ENCODE results near the gene COL4A2.

Gene COL4A2

DNA sequence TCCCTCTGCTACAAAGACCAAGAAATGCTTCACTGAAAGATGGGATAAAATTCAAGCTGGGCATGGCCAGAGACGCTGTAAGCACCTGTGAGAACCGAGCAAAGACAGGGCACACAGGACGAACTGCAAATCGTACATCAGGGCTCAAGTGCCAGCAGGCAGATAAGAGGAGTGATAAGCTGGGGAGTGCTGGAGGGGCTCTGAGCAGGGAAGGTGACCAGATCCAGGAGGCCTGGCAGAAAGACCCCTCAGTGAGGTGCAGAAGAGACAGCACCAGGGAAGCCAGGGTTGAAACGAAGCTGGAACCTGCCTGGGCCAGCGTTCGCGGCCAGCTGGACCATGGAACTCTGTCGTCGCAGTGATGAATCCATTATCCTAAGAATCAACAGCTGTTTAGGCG is 244.2 kb downstream of the COL4A2 start:
- no peak for DNase-seq
- TF ChIP-seq, protein P1, sequence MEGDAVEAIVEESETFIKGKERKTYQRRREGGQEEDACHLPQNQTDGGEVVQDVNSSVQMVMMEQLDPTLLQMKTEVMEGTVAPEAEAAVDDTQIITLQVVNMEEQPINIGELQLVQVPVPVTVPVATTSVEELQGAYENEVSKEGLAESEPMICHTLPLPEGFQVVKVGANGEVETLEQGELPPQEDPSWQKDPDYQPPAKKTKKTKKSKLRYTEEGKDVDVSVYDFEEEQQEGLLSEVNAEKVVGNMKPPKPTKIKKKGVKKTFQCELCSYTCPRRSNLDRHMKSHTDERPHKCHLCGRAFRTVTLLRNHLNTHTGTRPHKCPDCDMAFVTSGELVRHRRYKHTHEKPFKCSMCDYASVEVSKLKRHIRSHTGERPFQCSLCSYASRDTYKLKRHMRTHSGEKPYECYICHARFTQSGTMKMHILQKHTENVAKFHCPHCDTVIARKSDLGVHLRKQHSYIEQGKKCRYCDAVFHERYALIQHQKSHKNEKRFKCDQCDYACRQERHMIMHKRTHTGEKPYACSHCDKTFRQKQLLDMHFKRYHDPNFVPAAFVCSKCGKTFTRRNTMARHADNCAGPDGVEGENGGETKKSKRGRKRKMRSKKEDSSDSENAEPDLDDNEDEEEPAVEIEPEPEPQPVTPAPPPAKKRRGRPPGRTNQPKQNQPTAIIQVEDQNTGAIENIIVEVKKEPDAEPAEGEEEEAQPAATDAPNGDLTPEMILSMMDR (IDR thresholded peaks at IDR 0.05; ENCODE audit: low read depth, low read length, missing control alignments): no peak
- in situ Hi-C loops (cut with HindIII; ENCODE audit: low pct_ligation_motif_present, low sequenced_read_pairs): no loop called here
- Histone ChIP-seq H3K27ac (no peak overlapping the region), H3K4me3 (ENCODE audit: low read depth, low read length) (no peak overlapping the region), H3K36me3 (replicated peaks) (no peaks in the 10 kb centered on the region), H3K27me3 (replicated peaks) (no peaks in the 10 kb centered on the region)

DNA sequence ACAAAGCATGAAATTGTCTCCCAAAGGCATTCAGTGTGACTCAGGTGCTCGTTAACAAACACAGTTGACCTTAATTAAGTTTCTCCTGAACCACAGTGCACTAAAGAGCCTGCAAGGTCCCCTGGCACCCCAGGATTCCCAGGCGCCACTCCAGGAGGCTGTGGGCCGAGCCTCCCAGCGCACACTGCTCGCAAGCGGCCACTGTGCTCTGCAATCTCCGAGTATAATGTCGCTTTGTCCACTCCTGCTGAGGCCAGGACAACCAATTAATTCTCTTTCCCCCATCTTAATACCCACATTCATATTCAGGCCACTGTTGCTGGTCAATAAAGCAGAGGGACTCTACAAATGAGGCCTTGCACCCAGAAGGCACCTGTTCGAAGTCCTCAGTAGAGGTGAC is 245.7 kb downstream of the COL4A2 start:
- Histone ChIP-seq H3K27ac (no peak overlapping the region), H3K27me3 (replicated peaks) (no peaks in the 10 kb centered on the region), H3K36me3 (replicated peaks) (no peaks in the 10 kb centered on the region), H3K4me3 (ENCODE audit: low read depth, low read length) (no peak overlapping the region)
- TF ChIP-seq, protein P1 (IDR thresholded peaks at IDR 0.05; ENCODE audit: low read depth, low read length, missing control alignments): no peak
- DNase-seq: no peak
- in situ Hi-C loops (cut with HindIII; ENCODE audit: low pct_ligation_motif_present, low sequenced_read_pairs): no loop called here

DNA sequence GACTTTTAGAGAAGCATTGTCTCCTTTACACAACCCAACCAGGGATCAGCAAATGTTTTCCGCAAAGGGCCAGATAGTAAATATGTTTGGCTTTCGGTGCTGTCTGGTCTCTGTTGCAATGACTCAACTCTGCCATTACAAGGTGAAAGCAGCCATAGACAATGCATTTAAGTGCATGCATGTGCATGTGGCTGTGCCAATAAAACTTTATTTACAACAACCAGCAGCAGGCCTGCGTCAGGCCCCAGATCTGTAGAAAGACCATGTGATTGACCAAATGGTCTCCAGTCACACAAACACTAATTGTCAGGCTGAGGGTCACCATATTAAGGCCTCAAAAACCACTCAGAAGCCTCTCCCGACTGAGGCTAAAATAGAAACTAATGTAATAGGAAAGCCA is 246.3 kb downstream of the COL4A2 start:
- H3K4me3 ChIP-seq (ENCODE audit: low read depth, low read length): no peak overlapping the region
- H3K27me3 ChIP-seq (replicated peaks): no peaks in the 10 kb centered on the region
- no peaks in the 10 kb centered on the region for H3K36me3 ChIP-seq (replicated peaks)
- TF ChIP-seq, protein P1 (IDR thresholded peaks at IDR 0.05; ENCODE audit: low read depth, low read length, missing control alignments): no peak
- DNase-seq: no peak
- no peak overlapping the region for H3K27ac ChIP-seq
- in situ Hi-C loops (cut with HindIII; ENCODE audit: low pct_ligation_motif_present, low sequenced_read_pairs): no loop called here

DNA sequence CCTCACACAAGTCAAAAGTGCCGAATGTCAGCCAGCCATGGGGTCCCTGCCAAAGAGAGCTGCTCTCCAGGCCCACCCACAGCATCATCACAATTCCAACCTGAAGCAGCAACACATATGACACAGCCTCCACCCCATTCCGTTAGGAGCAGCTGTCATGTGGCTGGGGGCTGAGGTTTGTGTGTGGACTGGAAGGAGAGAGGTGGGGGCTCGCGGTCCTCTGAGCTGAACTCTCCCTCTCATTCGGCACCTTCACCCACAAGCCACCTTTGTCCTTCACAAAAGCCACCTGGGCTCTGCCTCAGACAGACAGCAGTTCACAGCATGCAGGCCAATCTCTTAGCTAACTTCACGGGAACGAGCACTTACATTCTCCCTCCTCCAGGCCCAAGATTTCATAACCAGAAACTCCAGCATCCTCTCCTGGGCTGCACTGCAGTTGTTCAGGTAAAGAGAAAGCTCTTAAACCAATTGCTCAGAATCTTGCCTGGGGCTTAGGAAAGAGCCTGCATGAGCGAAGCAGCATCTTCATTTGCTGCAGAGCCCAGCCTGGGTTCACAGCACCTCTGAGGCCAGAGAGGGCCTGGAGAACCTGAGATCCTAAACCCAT is 247.2 kb downstream of the COL4A2 start:
- no peak overlapping the region for H3K27ac ChIP-seq
- no peak overlapping the region for H3K4me3 ChIP-seq (ENCODE audit: low read depth, low read length)
- in situ Hi-C loops (cut with HindIII; ENCODE audit: low pct_ligation_motif_present, low sequenced_read_pairs): no loop called here
- DNase-seq: no peak
- TF ChIP-seq, protein P1 (IDR thresholded peaks at IDR 0.05; ENCODE audit: low read depth, low read length, missing control alignments): no peak
- H3K36me3 ChIP-seq (replicated peaks): no peaks in the 10 kb centered on the region
- H3K27me3 ChIP-seq (replicated peaks): no peaks in the 10 kb centered on the region

- TF ChIP-seq, protein P1 (IDR thresholded peaks at IDR 0.05; ENCODE audit: low read depth, low read length, missing control alignments): no peak
- no peak for DNase-seq
- Histone ChIP-seq H3K36me3 (replicated peaks) (no peaks in the 10 kb centered on the region), H3K4me3 (ENCODE audit: low read depth, low read length) (no peak overlapping the region), H3K27ac (no peak overlapping the region), H3K27me3 (replicated peaks) (no peaks in the 10 kb centered on the region)
- in situ Hi-C loops (cut with HindIII; ENCODE audit: low pct_ligation_motif_present, low sequenced_read_pairs): no loop called here
Measured at GRCh38 chr13:110554946-110555345, 247.9 kb downstream of the COL4A2 start.

DNA sequence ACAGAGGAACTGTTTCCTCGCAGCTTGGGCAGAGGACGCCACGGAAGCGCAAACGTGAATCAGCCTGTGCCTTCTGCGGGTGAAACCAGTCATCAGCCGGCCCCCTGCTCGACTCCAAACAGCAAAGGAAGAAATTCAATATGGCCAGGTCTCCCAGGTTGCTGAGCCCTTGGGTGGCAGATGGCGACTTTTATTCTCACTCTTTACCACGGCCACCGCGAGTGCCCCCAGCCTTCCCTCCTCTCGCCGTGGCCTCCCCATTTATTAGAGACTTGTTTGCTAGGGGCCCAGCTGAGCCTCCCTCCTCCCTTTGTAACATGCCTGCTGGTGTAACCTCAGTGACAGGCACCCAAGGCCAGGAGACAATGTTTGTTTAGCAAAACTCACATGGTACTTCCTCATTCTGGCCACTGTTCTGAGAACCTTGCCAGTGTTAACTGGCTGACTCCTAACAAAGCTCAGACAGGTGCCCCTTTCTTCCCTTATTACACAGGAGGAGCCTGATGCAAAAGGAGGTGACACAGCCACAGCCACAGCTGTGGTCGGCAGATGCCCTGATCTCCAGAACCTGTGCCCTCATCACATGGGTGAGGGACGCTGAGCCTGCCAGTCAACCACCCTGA is 248.6 kb downstream of the COL4A2 start:
- H3K27ac ChIP-seq: no peak overlapping the region
- TF ChIP-seq, protein P1 (IDR thresholded peaks at IDR 0.05; ENCODE audit: low read depth, low read length, missing control alignments): no peak
- in situ Hi-C loops (cut with HindIII; ENCODE audit: low pct_ligation_motif_present, low sequenced_read_pairs): no loop called here

More for the DNA sequence above, 248.6 kb downstream of the COL4A2 start:
- no peak for DNase-seq
- no peak overlapping the region for H3K4me3 ChIP-seq (ENCODE audit: low read depth, low read length)
- no peaks in the 10 kb centered on the region for H3K27me3 ChIP-seq (replicated peaks)
- H3K36me3 ChIP-seq (replicated peaks): no peaks in the 10 kb centered on the region
